22Rv1 (cell line): ENCODE measurements around the gene ARHGAP6.

ENCODE experiments used
- H3K27ac ChIP-seq: fragments of 450-650 bp; 2 replicates; pipeline ENCODE4 v1.5.1; 2017
- ZFX ChIP-seq: fragments of 450-650 bp; IDR thresholded peaks from 2 replicates; pipeline ENCODE4 v1.6.1; 2017; ENCODE audit warnings: antibody characterized with exemption, borderline replicate concordance
- TF ChIP-seq, protein P1 (sequence below): fragments of 450-650 bp; IDR thresholded peaks from 2 replicates; pipeline ENCODE4 v1.5.1; 2017; ENCODE audit warnings: mild to moderate bottlenecking

Gene ARHGAP6

DNA sequence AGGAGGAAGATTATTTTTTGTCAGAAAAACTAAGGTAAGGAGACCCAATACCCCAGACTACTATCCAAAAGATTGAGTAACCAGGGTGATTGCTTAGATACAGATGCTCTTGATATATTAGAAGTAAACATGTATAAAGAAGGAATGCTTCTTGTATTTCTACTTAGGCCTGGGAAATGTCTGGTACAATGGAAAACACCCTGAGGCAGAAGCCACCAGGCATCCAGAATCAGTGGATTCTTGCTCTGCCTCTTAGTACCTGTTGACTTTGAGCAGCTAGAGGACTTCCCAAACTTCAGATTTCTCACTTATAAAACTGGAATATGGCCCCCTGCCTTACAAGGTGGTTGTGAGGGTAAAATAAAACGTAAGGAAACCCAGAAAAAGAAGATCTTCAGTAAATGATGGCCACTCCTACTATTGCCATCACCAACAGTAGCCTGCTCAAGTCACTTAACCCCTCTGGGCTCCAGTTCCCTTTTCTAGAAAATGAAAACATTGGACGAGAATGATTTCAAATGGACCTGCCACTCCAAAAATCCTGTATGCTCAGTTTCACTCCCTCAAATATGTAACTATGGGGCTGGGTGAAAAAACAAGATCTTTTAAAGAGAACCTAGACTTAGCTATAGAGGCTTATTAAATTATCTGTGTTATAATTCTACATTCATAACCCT lies 315.9 kb downstream of the ARHGAP6 start:
- no peak for TF ChIP-seq ZFX
- TF ChIP-seq, protein P1, sequence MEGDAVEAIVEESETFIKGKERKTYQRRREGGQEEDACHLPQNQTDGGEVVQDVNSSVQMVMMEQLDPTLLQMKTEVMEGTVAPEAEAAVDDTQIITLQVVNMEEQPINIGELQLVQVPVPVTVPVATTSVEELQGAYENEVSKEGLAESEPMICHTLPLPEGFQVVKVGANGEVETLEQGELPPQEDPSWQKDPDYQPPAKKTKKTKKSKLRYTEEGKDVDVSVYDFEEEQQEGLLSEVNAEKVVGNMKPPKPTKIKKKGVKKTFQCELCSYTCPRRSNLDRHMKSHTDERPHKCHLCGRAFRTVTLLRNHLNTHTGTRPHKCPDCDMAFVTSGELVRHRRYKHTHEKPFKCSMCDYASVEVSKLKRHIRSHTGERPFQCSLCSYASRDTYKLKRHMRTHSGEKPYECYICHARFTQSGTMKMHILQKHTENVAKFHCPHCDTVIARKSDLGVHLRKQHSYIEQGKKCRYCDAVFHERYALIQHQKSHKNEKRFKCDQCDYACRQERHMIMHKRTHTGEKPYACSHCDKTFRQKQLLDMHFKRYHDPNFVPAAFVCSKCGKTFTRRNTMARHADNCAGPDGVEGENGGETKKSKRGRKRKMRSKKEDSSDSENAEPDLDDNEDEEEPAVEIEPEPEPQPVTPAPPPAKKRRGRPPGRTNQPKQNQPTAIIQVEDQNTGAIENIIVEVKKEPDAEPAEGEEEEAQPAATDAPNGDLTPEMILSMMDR: no peak

DNA sequence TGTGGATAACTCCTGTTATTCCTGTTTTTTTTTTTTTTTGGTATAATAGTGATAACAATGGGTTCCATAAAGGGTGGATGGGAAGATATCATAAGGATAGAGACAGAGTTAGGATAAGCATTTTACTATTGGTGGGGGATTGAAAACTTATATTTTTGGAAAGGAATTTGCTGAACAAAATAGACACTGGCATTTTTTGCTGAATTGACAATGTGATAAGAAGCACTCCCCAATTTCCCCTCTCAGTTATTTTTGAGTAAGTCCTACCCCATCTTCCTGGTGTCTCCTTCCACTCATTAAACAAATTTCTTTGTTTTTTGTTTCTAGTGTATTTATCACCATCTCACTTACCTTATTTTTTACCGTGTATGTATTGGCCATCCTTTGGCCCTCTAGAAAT lies 316.7 kb downstream of the ARHGAP6 start:
- no peak overlapping the region for H3K27ac ChIP-seq
- no peak for TF ChIP-seq ZFX
- TF ChIP-seq, protein P1: no peak

More for the DNA sequence above, 315.9 kb downstream of the ARHGAP6 start:
- peak overlapping the region; percentile 86 for H3K27ac ChIP-seq

DNA sequence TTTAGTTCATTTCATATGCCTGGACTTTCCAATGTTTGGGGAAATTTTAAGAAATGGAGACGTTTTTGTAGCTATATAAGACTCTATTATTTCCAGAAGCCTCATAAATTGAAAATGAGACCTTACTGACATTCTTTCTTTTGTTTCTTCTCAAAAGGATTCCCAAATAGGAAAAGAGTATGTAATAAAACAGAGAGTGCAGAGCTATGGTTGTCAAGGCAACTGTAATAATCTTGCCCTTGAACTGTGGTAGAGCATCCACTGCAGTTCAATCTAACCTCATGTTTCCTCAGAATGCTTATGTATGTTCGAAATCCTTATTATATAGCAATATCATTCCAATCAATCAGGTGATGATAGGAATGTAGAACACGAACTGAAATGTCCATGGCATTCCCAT lies 318.4 kb downstream of the ARHGAP6 start:
- no peak for TF ChIP-seq ZFX
- TF ChIP-seq, protein P1: no peak
- no peak overlapping the region for H3K27ac ChIP-seq

DNA sequence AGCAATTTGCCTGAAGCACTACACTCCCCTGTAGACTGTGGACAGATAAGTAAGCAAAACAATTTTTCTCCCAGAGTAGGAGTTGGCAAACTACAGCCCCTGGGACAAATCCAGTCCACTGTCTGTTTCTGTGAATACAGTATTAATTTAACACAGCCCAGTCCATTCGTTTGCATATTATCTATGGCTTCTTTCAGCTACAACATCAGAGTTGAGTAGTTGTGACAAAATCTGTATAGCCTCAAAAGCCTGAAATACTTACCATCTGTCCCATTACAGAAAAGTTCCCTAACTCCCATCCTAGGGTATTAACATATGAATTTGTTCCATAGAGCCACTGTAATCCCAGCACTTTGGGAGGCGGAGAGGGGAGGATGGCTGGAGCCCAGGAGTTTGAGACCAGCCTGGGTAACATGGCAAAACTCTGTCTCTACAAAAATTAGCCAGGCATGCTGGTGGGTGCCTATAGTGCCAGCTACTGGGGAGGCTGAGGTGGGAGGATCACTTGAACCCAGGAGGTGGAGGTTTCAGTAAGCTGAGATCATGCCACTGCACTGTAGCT lies 319.5 kb downstream of the ARHGAP6 start:
- TF ChIP-seq ZFX: no peak
- TF ChIP-seq, protein P1: no peak
- H3K27ac ChIP-seq: no peak overlapping the region

DNA sequence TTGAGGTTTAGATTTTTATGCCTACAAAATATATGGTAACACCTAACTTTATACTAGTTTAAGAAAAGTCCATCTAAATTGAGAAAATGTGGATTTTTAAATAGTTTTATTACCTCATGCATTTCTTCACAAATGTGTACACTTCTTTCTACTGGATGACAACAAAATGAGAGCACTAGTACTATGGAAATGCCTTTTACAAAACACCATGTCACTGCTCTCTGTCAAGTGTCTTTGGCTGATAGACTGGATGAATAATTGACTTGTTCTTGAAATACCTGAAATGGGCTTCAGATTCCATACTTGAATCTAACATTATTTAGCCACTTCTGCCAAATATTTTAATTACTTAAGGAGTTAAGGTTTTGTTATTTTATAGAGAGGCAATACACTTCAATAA lies 323.0 kb downstream of the ARHGAP6 start:
- no peak for TF ChIP-seq ZFX
- TF ChIP-seq, protein P1: no peak
- H3K27ac ChIP-seq: no peak overlapping the region

DNA sequence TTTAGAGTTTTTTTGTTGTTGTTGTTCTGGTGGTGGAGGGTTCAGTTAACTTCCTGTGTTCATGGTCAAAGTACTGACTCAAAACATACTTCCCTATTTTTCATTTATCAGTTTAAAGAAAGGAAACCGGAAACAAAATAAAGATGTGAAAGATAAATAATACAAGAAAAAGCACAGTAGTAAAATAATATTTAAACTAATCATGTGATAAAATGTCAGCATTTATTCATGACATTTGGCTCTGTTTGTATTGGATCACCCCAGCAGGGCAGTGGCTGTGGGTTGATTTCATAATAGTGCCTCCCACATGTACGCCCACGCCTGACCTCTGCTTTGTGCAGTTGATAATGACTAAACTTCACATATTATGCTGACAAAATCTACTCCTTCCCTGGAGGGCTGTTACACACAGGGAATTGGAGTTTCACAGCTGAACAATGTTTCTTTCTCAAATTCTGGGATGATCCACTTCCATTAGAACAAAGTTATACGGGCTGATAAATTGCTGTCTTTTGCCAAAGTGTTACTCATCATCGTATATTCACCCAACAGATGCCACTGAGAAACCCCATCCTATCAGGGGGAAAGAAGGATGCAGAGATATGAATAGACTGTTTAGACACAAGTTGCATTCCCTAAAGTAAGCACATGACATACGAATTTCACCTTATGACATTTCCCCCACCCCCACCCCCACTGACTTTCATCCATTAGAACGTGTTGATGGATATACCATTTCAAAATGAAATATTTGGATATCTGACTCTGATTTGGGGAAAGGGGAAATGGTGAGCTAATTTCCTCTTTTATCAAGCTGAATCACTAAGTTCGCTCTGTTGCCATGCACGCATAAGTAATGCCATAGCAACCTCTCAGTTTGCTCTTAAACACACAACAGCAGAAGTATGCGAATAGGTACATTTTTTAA lies 324.2 kb downstream of the ARHGAP6 start:
- no peak overlapping the region; the same call in 1 of the 2 replicates for H3K27ac ChIP-seq
- no peak for TF ChIP-seq ZFX
- TF ChIP-seq, protein P1: no peak
